HepG2 (cell line): ENCODE measurements around the gene TEX14. TPM values are rescaled to one million over a fixed set of nuclear protein-coding genes. Genes with fewer than 3 reads are reported as not detected.

Experiments
- ATAC-seq: fragments of 200-7000 bp; cut with Tn5 transposase; 3 replicates; pipeline ENCODE4 v1.9.1; 2020; ENCODE audit warnings: mild to moderate bottlenecking, moderate library complexity
- BruUV-seq: library from RNA; stranded (reverse); fragments of 400-500 nt; replicated peaks from 2 replicates; lab custom pipeline; 2021; lab: Mats Ljungman, UMichigan
- CTCF ChIA-PET: fragments of 300-600 bp; formaldehyde crosslinking; extraction: SDS; loops from one replicate; lab custom pipeline; 2021; ENCODE audit warnings: low total read pairs, inconsistent platforms, low intra/inter-chr PET ratio; lab: Yijun Ruan, JAX
- POLR2A ChIA-PET: fragments of 350-600 bp; sonication (Branson Sonifier 250); formaldehyde crosslinking; loops from one replicate; lab custom pipeline; 2020; ENCODE audit warnings: antibody characterized with exemption, inconsistent platforms; lab: Yijun Ruan, JAX
- DNase-seq: peaks from one replicate; pipeline ENCODE4 v3.0.0-alpha.2; 2015; ENCODE audit warnings: low spot score
- FAIRE-seq: peaks from 3 replicates; lab custom pipeline; 2011; peaks lifted over from hg19 to GRCh38; lab: Jason Lieb, UNC
- H2AFZ ChIP-seq: one replicate; pipeline ENCODE4 v1.6.1; 2011; ENCODE audit warnings: low read length, inconsistent platforms
- H3K27ac ChIP-seq: fragments of 300-600 bp; 3 replicates; pipeline ENCODE4 v1.8.0; 2011; ENCODE audit warnings: mixed run types, mild to moderate bottlenecking, mixed read lengths, low read length, inconsistent platforms; ENCODE audit not compliant: insufficient read depth; ENCODE audit errors: extremely low read length
- H3K27me3 ChIP-seq, 2 experiments: fragments of 200-600 bp in 1 of 2; 2 replicates in 1 of 2; 3 replicates in 1 of 2; pipeline versions ENCODE4 v1.6.0 to v1.8.0; 2011; ENCODE audit warnings: low read length in 2 of 2, mild to moderate bottlenecking in 2 of 2, moderate library complexity in 2 of 2, inconsistent platforms in 1 of 2; ENCODE audit not compliant: insufficient read depth in 2 of 2, control insufficient read depth in 1 of 2
- H3K36me3 ChIP-seq, 2 experiments: fragments of 200-600 bp in 1 of 2; replicated peaks in 1 of 2; 2 replicates in 1 of 2; 3 replicates in 1 of 2; pipeline versions ENCODE4 v1.5.1 to v1.8.0; 2011; ENCODE audit warnings: low read length in 2 of 2, inconsistent platforms in 1 of 2; ENCODE audit not compliant: insufficient read depth in 2 of 2, control insufficient read depth in 1 of 2
- H3K4me1 ChIP-seq: 2 replicates; pipeline ENCODE4 v1.5.1; 2012; ENCODE audit warnings: low read length, inconsistent platforms; ENCODE audit not compliant: insufficient read depth
- H3K4me2 ChIP-seq: 2 replicates; pipeline ENCODE4 v1.6.0; 2011; ENCODE audit warnings: low read depth, low read length, inconsistent platforms
- H3K4me3 ChIP-seq, 3 experiments: fragments of 200-600 bp in 1 of 3; sonication (generic), shearing (Covaris generic) in 1 of 3; replicated peaks in 1 of 3; 2 replicates each; pipeline ENCODE4 v1.5.1; 2011 to 2016; ENCODE audit warnings: low read length in 3 of 3, inconsistent platforms in 2 of 3, low read depth in 2 of 3, mild to moderate bottlenecking in 2 of 3, control low read depth in 1 of 3, mixed read lengths in 1 of 3; ENCODE audit not compliant: insufficient read depth in 1 of 3
- H3K79me2 ChIP-seq: one replicate; pipeline ENCODE4 v1.6.1; 2011; ENCODE audit warnings: low read length, inconsistent platforms; ENCODE audit not compliant: insufficient read depth
- H3K9ac ChIP-seq: 2 replicates; pipeline ENCODE4 v1.6.0; 2011; ENCODE audit warnings: mild to moderate bottlenecking, low read depth, low read length, inconsistent platforms; ENCODE audit not compliant: insufficient read depth
- H3K9me3 ChIP-seq: 2 replicates; pipeline ENCODE4 v1.5.1; 2012; ENCODE audit warnings: mild to moderate bottlenecking, low read length
- H4K20me1 ChIP-seq: 2 replicates; pipeline ENCODE4 v1.6.0; 2011; ENCODE audit warnings: inconsistent platforms, mild to moderate bottlenecking, low read length, moderate library complexity; ENCODE audit not compliant: insufficient read depth
- ATF7 ChIP-seq, 2 experiments: fragments of 450-650 bp in 1 of 2; sonication (generic) in 1 of 2; formaldehyde crosslinking in 1 of 2; IDR thresholded peaks; 2 replicates each; pipeline versions ENCODE4 v1.4.0 to v1.6.1; 2016 to 2020; ENCODE audit warnings: antibody characterized with exemption in 1 of 2, mild to moderate bottlenecking in 1 of 2, missing genetic modification reagents in 1 of 2
- CENPX ChIP-seq: sonication (generic); formaldehyde crosslinking; IDR thresholded peaks from 2 replicates; pipeline ENCODE4 v1.9.0; 2021; ENCODE audit warnings: mild to moderate bottlenecking, missing genetic modification reagents, moderate library complexity
- FOXP1 ChIP-seq, 2 experiments: fragments of 450-650 bp in 1 of 2; IDR thresholded peaks; 2 replicates each; pipeline ENCODE4 v1.6.1; 2017 to 2018; ENCODE audit warnings: antibody characterized with exemption in 1 of 2
- HNRNPK ChIP-seq: fragments of 200-400 bp; formaldehyde crosslinking; IDR thresholded peaks from 2 replicates; pipeline ENCODE4 v1.6.1; 2018; ENCODE audit warnings: low read length, low read depth, moderate library complexity, mild to moderate bottlenecking; ENCODE audit not compliant: poor library complexity, severe bottlenecking
- HOMEZ ChIP-seq: IDR thresholded peaks from 2 replicates; pipeline ENCODE4 v1.6.1; 2016; ENCODE audit warnings: low read depth
- IKZF1 ChIP-seq: fragments of 450-650 bp; IDR thresholded peaks from 2 replicates; pipeline ENCODE4 v1.7.1; 2016
- MEF2D ChIP-seq: sonication (generic); formaldehyde crosslinking; IDR thresholded peaks from 2 replicates; pipeline ENCODE4 v1.5.1; 2020; ENCODE audit warnings: mild to moderate bottlenecking, missing genetic modification reagents
- SMARCC2 ChIP-seq: fragments of 450-650 bp; IDR thresholded peaks from 2 replicates; pipeline ENCODE4 v1.6.1; 2017; ENCODE audit warnings: antibody characterized with exemption, mild to moderate bottlenecking
- SRSF4 ChIP-seq: fragments of 200-400 bp; formaldehyde crosslinking; IDR thresholded peaks from one replicate; pipeline ENCODE4 v1.6.1; 2018; ENCODE audit warnings: mild to moderate bottlenecking, low read depth, low read length, moderate library complexity; ENCODE audit not compliant: poor library complexity, severe bottlenecking
- ZFP82 ChIP-seq: sonication (generic); formaldehyde crosslinking; IDR thresholded peaks from 2 replicates; pipeline ENCODE4 v1.5.1; 2020; ENCODE audit warnings: mild to moderate bottlenecking, missing genetic modification reagents, borderline replicate concordance
- ZNF501 ChIP-seq: sonication (generic); formaldehyde crosslinking; IDR thresholded peaks from 2 replicates; pipeline ENCODE4 v1.5.1; 2020; ENCODE audit warnings: mild to moderate bottlenecking, moderate library complexity, missing genetic modification reagents
- ZNF574 ChIP-seq: sonication (generic); formaldehyde crosslinking; IDR thresholded peaks from 2 replicates; pipeline ENCODE4 v1.4.0; 2020; ENCODE audit warnings: missing genetic modification reagents
- WGBS: methylation state at CpG from one replicate; pipeline ENCODE4 v1.1.6; 2017; ENCODE audit warnings: low lambda C conversion rate; 5-methylcytosine and 5-hydroxymethylcytosine counted together
- in situ Hi-C: cut with HindIII; loops from 2 replicates; pipeline ENCODE4 v1.10.0; 2017; ENCODE audit warnings: low pct_unique_long_range_greater_than_20kb; ENCODE audit not compliant: extremely low pct_ligation_motif_present
- intact Hi-C: fragments of 100-400 bp; cut with micrococcal nuclease; formaldehyde crosslinking; loops from one replicate; pipeline ENCODE4 v1.10.0; 2022; ENCODE audit not compliant: unreplicated experiment
- polyA plus RNA-seq, 8 experiments: library from polyadenylated mRNA; depleted of rRNA in 3 of 8; stranded (reverse) in 7 of 8; unstranded in 1 of 8; fragments of >200 nt; fragmentation: Illumina TruSeq in 4 of 8; extraction: Trizol in 4 of 8; gene quantifications; 2 replicates each; pipeline versions ENCODE4 v1.2.1 to v1.2.3, GENCODE V29; 2011 to 2016; ENCODE audit warnings: low read depth in 4 of 8, missing spikeins in 1 of 8, mixed read lengths in 1 of 8; ENCODE audit not compliant: insufficient read depth in 1 of 8
- total RNA-seq, 5 experiments: library from RNA; depleted of rRNA; stranded (reverse); fragments of >200 nt; fragmentation: Illumina TruSeq; extraction: Trizol; gene quantifications; 2 replicates each; pipeline ENCODE4 v1.2.3, GENCODE V29; 2016; ENCODE audit warnings: low read depth in 1 of 5
- TF ChIP-seq, protein P1 (sequence below): sonication (generic); formaldehyde crosslinking; IDR thresholded peaks from 2 replicates; pipeline ENCODE4 v1.5.1; 2020; ENCODE audit warnings: mild to moderate bottlenecking, missing genetic modification reagents, moderate library complexity
- TF ChIP-seq, protein P2 (sequence below): sonication (generic); formaldehyde crosslinking; IDR thresholded peaks from 2 replicates; pipeline ENCODE4 v1.8.1; 2023; ENCODE audit warnings: mild to moderate bottlenecking, missing genetic modification reagents

TEX14 gene
- total and polyA plus RNA-seq, 2 of the 13 experiments (the other 11 are each of a cell fraction or from before 2014, with no cell fraction given): 0.04 to 0.07 TPM

GRCh38 chr17:58514770-58515157 is 177.1 kb downstream of the TEX14 start (continued):
- TF ChIP-seq SRSF4 (no peak), SMARCC2 (no peak), ZNF501 (CRISPR knock-in tag) (peak; percentile 3; the same call in 1 of the 2 replicates), ZFP82 (CRISPR knock-in tag) (no peak), HNRNPK (peak; percentile 42), FOXP1 (IDR thresholded peaks at IDR 0.05) (no peak), FOXP1 (CRISPR knock-in tag; IDR thresholded peaks at IDR 0.05) (no peak)
- TF ChIP-seq, protein P1, sequence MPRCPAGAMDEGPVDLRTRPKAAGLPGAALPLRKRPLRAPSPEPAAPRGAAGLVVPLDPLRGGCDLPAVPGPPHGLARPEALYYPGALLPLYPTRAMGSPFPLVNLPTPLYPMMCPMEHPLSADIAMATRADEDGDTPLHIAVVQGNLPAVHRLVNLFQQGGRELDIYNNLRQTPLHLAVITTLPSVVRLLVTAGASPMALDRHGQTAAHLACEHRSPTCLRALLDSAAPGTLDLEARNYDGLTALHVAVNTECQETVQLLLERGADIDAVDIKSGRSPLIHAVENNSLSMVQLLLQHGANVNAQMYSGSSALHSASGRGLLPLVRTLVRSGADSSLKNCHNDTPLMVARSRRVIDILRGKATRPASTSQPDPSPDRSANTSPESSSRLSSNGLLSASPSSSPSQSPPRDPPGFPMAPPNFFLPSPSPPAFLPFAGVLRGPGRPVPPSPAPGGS (CRISPR knock-in tag): no peak
- TF ChIP-seq, protein P2, sequence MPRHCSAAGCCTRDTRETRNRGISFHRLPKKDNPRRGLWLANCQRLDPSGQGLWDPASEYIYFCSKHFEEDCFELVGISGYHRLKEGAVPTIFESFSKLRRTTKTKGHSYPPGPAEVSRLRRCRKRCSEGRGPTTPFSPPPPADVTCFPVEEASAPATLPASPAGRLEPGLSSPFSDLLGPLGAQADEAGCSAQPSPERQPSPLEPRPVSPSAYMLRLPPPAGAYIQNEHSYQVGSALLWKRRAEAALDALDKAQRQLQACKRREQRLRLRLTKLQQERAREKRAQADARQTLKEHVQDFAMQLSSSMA (CRISPR knock-in tag): 0 out of 2 replicates have a peak, but pooled peaks have one; percentile 4

DNA sequence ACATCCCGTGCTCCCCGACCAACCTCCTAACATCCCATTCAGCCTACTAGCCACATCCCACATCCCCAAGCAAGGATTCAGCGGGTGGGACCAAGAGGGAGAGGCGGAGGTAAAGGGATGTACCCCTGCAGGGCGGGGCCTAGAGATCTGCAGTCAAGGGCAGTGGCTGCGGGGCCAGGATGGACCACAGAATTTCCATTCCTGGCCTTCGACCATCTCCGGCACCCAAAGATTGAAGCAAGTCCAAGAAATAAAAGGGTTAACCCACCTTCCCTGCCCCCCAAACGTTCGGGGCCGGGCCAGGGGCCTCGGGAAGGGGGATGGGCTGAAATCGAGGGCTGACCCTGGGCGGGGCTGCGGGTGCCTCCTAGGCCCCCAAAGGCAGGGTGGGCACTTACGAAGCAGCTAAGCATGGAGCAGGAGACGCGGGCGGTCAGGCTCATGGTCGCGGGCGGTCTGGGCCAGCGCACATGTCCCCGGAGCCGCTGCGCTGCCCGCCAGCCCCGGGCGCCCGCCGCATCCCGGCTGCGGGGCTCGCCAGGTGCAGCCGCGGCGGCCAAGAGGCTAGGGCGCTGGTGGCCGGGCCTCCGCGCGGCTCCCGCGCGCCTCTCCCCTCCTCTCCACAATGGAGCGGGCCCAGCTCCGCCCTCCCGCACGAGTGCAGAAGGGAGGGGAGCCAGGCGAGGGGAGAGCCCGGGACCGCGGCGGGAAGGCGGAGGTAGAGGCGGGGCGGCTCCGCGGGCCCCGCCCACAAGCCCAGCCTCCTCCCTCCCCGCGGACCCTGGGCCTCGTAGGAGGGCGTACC is 177.7 kb downstream of the TEX14 start, which contains the start of gene MTMR4:
Gene MTMR4, minus strand, starts transcription at position 674 of the 805 bp plus-strand sequence. Its CDS starts 231 bp downstream, at position 443.
- FAIRE-seq: no peak
- 8% methylated on average over 24 of the region's 64 CpGs for WGBS
- no peaks in the 10 kb centered on the region; the same call in 1 of the 2 replicates for H4K20me1 ChIP-seq
- in situ Hi-C loops (no loop called here), intact Hi-C loops (no loop called here)
- H3K27me3 ChIP-seq: no peaks in the 10 kb centered on the region; a peak in 1 of 5 replicates
- ChIA-PET CTCF (no interaction called here), POLR2A (interaction anchor here (0.8 to 3.5 kb wide), 13 partner anchors 8 to 179 kb away, joined by 3 to 34 read pairs (median 3); partner anchors contain the start of genes RAD51C and RNF43)
- H3K9me3 ChIP-seq: no peaks in the 10 kb centered on the region
- no peak within 1 kb of the TSS for H2AFZ ChIP-seq
- H3K9ac ChIP-seq: peak within 1 kb of the TSS; percentile 90
- ATAC-seq: peak; percentile 35
- H3K27ac ChIP-seq: peak within 1 kb of the TSS; percentile 96
- DNase-seq: peak; percentile 82
- peaks cover 30% of the 10 kb centered on the region for H3K79me2 ChIP-seq
- H3K36me3 ChIP-seq: peaks cover 12 to 41% of the 10 kb centered on the region in 2 experiments
- H3K4me3 ChIP-seq: peak within 1 kb of the TSS; percentile 80 to 89 (median 84)
- BruUV-seq: no TSS peak
- H3K4me1 ChIP-seq: peaks cover 46% of the 10 kb centered on the region
- H3K4me2 ChIP-seq: peak within 1 kb of the TSS; percentile 93
- TF ChIP-seq MEF2D: no peak
- no peak for TF ChIP-seq ATF7 (IDR thresholded peaks at IDR 0.05)
- no peak for TF ChIP-seq ATF7 (CRISPR knock-in tag; IDR thresholded peaks at IDR 0.05)
- no peak for TF ChIP-seq CENPX (CRISPR knock-in tag)
- TF ChIP-seq ZNF574: no peak; the same call in 1 of the 2 replicates
- no peak for TF ChIP-seq IKZF1
- no peak for TF ChIP-seq HOMEZ
